NCI-H187 treated with DMSO at 0.1 percent for 48 hours (cell line): ENCODE measurements around the gene GAGE12G.
"Not testable (repeated sequence)": the region's sequence is repeated elsewhere in the genome, so short reads cannot be mapped to it uniquely, and the experiment has no call there.

Experiments used
- DNase-seq: peaks from one replicate; lab custom pipeline; 2025; lab: John Stamatoyannopoulos, UW

Gene GAGE12G

DNA sequence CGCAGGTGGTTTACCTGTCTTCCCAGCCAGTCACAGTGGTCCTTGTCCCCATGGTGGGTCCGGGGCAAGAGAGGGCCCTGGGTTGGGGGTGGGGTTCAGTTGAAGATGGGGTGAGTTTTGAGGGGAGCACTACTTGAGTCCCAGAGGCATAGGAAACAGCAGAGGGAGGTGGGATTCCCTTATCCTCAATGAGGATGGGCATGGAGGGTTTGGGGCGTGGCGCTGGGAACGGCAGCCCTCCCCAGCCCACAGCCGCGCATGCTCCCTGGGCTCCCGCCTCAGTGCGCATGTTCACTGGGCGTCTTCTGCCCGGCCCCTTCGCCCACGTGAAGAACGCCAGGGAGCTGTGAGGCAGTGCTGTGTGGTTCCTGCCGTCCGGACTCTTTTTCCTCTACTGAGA lies at the start of gene GAGE12G:
TSS of gene GAGE12G (plus strand) at position 301 of the 400 bp plus-strand sequence. CDS start 1,155 bp downstream, outside the sequence.
- not testable (repeated sequence) for DNase-seq

DNA sequence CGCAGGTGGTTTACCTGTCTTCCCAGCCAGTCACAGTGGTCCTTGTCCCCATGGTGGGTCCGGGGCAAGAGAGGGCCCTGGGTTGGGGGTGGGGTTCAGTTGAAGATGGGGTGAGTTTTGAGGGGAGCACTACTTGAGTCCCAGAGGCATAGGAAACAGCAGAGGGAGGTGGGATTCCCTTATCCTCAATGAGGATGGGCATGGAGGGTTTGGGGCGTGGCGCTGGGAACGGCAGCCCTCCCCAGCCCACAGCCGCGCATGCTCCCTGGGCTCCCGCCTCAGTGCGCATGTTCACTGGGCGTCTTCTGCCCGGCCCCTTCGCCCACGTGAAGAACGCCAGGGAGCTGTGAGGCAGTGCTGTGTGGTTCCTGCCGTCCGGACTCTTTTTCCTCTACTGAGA lies 38.3 kb upstream of the GAGE12G start, which contains the start of gene GAGE12C:
TSS of gene GAGE12C (plus strand) at position 301 of the 400 bp plus-strand sequence. CDS start 1,155 bp downstream, outside the sequence.
- DNase-seq, result not testable (repeated sequence)

DNA sequence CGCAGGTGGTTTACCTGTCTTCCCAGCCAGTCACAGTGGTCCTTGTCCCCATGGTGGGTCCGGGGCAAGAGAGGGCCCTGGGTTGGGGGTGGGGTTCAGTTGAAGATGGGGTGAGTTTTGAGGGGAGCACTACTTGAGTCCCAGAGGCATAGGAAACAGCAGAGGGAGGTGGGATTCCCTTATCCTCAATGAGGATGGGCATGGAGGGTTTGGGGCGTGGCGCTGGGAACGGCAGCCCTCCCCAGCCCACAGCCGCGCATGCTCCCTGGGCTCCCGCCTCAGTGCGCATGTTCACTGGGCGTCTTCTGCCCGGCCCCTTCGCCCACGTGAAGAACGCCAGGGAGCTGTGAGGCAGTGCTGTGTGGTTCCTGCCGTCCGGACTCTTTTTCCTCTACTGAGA lies 28.8 kb upstream of the GAGE12G start, which contains the start of gene GAGE12D:
TSS of gene GAGE12D (plus strand) at position 301 of the 400 bp plus-strand sequence. CDS start 1,155 bp downstream, outside the sequence.
- DNase-seq, result not testable (repeated sequence)

GRCh38 chrX:49550989-49551388 lies 19.2 kb upstream of the GAGE12G start, which contains the start of gene GAGE12E:
Gene GAGE12E (plus strand): TSS chrX:49551289. CDS start chrX:49552444, 1,155 bp downstream.
- not testable (repeated sequence) for DNase-seq

GRCh38 chrX:49560542-49560941 lies 9.7 kb upstream of the GAGE12G start, which contains the start of gene GAGE12F:
Gene GAGE12F (plus strand): TSS chrX:49560842. CDS start chrX:49561997, 1,155 bp downstream.
- DNase-seq, result not testable (repeated sequence)

DNA sequence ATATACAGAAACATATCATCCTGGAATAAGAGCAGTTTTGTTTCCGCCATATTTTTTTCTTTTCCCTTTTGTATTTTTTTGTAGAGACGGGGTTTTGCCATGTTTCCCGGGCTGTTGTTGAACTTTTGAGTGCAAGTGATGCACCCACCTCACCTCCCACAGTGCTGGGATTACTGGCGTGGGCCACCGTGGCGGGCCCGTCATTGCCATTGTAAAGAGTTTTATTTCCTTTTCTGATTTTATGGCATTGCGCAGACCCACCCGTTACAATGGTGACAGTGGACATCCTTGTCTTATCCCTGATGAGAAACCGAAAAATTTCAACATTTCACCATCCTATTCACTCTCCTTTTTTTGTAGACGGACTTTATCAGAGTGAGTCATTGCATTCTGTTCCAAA lies 1.5 kb upstream of the GAGE12G start:
- not testable (repeated sequence) for DNase-seq

DNA sequence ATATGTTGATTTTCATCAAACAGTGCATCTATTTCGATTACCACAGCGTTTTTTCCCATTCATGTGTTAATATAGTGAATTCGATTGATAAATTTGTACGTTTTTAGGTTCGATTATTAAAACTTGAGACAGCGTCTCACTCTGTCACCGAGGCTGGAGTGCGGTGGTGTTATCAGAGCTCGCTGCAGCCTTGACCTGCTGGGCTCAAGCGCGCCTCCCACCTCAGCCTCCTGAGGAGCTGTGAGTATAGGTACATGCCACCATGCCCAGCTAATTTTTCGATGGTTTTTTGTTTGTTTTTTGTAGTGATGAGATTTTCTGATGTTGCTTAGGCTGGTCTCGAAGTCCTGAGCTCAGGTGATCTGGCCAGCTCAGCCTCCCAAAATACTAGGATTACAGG lies 1.0 kb upstream of the GAGE12G start:
- not testable (repeated sequence) for DNase-seq

- DNase-seq, result not testable (repeated sequence)
Measured at GRCh38 chrX:49579649-49580048, 9.4 kb downstream of the GAGE12G start, which contains the start of gene GAGE12H. Gene GAGE12H (plus strand): TSS chrX:49579949. CDS start chrX:49581104, 1,155 bp downstream.

DNA sequence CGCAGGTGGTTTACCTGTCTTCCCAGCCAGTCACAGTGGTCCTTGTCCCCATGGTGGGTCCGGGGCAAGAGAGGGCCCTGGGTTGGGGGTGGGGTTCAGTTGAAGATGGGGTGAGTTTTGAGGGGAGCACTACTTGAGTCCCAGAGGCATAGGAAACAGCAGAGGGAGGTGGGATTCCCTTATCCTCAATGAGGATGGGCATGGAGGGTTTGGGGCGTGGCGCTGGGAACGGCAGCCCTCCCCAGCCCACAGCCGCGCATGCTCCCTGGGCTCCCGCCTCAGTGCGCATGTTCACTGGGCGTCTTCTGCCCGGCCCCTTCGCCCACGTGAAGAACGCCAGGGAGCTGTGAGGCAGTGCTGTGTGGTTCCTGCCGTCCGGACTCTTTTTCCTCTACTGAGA lies 19.0 kb downstream of the GAGE12G start, which contains the start of gene GAGE2A:
TSS of gene GAGE2A (plus strand) at position 301 of the 400 bp plus-strand sequence. CDS start 1,155 bp downstream, outside the sequence.
- DNase-seq, result not testable (repeated sequence)

GRCh38 chrX:49589769-49590478 lies 19.7 kb downstream of the GAGE12G start:
- DNase-seq, result not testable (repeated sequence)

DNA sequence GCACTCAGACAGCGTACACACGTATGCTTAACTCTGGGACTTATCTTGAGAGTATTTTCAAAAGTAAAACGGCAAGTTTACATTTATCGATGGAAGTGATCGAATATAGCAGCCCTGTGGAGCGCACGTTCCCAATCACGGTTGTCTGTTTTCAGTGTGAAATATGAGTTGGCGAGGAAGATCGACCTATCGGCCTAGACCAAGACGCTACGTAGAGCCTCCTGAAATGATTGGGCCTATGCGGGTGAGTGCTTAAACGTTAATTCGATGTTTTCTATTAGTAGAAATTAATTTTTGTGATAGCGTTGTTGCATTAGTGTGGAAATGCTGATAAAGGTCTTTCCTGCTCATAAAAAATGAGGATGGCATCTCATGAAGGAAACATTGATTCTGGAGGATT lies 20.3 kb downstream of the GAGE12G start:
- DNase-seq, result not testable (repeated sequence)

GRCh38 chrX:49598720-49599119 lies 28.5 kb downstream of the GAGE12G start, which contains the start of gene GAGE1:
Gene GAGE1 (plus strand): TSS chrX:49599020. CDS start chrX:49600175, 1,155 bp downstream.
- not testable (repeated sequence) for DNase-seq

- no peak for DNase-seq
Measured at GRCh38 chrX:49610718-49611310, 40.6 kb downstream of the GAGE12G start.

- no peak for DNase-seq
Measured at GRCh38 chrX:49618574-49618973, 48.4 kb downstream of the GAGE12G start.
